ENCODE data around the gene ZFPM1.
"Not testable (repeated sequence)": the region's sequence is repeated elsewhere in the genome, so short reads cannot be mapped to it uniquely, and the experiment has no call there.

ZFPM1 gene

DNA sequence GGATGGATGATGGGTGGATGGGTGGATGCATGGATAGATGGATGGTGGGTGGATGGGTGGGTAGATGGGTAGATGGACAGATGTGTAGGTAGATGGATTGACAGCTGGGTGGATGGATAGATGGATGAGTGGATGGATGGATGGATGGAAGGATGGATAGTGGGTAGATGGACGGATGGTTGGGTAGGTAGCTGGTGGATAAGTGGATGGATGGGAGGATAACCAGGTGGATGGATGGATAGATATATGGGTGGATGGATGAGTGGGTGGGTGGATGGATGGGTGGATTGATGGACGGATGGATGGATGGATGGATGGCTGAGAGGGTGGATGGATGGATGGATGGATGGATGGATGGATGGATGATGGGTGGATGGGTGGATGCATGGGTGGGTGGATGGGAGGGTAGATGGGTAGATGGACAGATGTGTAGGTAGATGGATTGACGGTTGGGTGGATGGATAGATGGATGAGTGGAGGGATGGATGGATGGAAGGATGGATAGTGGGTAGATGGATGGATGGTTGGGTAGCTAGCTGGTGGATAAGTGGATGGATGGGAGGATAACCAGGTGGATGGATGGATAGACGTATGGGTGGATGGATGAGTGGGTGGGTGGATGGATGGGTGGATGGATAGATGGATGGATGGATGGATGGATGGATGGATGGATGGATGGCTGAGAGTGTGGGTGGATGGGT lies 65.5 kb downstream of the ZFPM1 start:
- DNase-seq, result not testable (repeated sequence)

DNA sequence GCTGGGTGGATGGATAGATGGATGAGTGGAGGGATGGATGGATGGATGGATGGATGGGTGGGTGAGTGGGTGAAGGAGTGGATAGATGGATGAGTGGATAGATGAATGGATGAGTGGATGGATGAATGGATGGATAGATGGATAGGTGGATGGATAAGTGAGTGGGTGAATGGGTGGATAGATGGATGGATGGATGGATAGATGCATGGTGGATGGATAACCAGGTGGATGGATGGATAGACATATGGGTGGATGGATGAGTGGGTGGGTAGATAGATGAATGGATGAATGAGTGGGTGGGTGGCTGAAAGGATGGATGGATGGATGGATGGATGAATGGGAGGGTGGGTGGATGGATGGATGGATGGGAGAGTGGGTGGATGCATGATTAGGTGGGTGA lies 66.2 kb downstream of the ZFPM1 start:
- DNase-seq, result no peak

- no peak for DNase-seq
Observed at GRCh38 chr16:88519938-88520653, 67.0 kb downstream of the ZFPM1 start.

- DNase-seq, result no peak
Observed at GRCh38 chr16:88521674-88522073, 68.6 kb downstream of the ZFPM1 start.

DNA sequence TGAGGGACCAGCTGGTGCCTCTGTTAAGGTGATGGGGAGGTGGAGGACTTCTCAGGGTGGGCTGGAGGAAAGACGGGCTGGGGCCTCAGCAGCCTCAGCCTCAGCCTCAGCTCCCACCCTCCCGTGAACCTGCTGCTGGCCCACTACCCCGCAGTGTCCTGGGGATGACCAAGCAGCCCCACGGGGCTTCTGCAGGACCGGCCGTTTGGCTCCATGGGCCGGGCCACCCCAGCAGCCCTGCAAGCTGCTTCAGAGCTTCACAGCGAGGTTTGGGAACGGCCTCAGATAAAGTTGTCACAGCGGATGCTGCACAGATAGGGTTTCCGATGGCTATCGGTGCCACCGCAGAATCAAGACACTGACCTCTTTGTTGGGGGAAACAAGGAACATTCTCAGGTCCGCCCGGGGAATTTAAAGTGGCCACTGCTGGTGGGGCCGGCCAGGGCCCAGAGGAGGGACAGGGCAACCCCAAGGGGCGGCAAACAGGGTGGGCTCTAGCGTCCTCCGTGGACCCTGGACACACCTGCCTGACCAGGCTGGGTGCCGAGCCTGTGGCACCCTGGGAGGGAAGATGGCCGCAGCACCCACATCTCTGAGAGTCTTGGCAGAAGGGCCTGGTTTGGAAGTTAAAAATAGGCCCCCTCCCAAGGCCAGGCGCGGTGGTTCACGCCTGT lies 69.3 kb downstream of the ZFPM1 start:
- DNase-seq, result no peak

GRCh38 chr16:88523309-88524161 lies 70.5 kb downstream of the ZFPM1 start:
- no peak for DNase-seq

GRCh38 chr16:88524274-88524972 lies 71.3 kb downstream of the ZFPM1 start:
- DNase-seq, result no peak

GRCh38 chr16:88524973-88525662 lies 72.0 kb downstream of the ZFPM1 start:
- DNase-seq, result no peak

GRCh38 chr16:88525663-88525990 lies 72.5 kb downstream of the ZFPM1 start:
- DNase-seq, result no peak

DNA sequence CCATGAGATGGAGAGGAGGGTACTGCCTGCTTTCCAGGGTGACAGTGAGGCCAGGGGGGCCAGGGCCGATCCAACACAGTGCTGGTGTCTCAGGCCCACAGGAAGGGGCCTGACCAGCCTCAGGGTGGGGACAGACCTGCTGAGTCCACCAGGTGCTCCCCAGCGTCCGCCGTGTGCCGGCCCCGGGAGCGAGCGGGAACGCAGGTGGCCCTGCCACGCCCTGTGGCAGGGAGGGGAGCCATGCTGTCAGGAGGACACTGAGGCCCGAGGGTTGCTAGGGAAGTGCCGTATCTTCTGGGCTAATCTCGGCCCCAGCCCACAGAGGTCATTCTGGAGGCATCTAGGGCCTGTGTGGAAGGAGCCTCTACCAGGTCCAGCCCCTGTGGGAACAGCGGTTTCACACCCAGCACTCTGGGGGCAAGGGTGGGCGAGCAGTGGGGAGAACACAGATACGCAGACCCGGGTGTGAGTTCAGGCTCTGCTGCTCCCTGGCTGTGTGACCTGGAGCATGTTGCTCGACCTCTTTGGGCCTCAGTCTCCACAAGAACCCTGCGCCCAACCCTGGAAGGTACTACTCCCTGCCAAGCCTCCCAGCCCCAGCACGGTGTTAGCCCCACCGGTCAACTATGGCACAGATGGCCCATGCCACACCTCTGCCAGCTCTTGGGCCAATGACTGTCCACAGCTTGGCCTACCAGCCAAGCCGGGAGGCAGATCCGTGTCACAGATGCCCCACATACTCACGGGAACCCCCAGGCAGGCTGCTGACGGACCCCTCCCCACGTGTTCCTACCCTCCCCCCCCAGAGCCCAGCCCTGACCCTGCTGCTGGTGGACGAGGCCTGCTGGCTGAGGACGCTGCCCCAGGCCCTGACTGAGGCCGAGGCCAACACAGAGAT lies 73.2 kb downstream of the ZFPM1 start:
- DNase-seq, result no peak

DNA sequence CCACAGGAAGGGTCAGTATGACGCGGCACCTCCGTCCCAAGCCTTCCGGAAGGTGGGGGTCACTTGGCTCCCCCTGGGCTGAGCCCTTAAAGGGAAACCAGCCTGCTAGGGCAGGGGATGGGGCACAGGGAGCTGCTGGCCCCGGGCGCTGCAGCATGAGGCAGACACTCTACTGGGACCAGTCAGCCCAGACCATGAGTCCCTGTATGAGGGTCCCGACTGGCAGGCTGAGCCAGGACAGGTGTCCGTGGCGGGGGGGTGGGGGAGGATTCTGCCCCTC lies 73.8 kb downstream of the ZFPM1 start:
- DNase-seq, result no peak

GRCh38 chr16:88527186-88527936 lies 74.3 kb downstream of the ZFPM1 start:
- DNase-seq, result peak; percentile 54

DNA sequence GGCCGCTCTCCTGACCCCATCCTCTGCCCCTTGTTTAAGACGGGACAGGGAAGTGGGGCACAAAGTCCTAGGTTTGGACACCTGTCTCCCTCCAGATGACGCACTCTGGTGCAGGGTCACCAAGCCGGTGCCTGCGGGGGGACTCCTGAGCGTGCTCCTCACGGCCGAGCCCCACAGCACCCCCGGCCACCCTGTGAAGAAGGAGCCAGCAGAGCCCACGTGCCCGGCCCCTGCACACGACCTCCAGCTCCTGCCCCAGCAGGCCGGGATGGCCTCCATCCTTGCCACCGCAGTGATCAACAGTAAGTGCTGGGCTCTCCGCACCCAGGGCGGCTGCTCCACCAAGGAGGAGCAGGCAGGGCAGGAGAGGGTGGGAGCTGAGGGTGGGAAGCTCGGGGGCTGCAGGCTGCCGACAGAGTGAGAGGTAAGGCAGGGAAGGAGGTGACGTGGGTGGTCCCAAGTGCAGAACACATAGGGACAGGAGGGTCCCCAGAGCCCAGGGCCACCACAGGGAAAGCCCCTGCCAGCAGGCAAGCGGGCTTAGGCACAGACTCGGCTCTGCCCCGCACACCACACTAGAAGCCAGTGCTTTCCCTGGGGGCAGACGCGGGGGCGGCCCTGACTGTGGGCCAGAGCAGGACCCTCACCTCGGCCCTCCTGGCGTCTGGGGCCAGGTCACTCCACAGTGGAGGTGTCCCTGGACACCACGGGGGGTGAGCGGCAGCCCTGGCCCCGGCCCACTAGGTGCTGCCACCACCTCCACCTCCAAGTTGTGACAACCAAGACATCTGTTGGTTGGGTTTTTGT lies 75.1 kb downstream of the ZFPM1 start:
- no peak for DNase-seq

- DNase-seq, result no peak
Observed at GRCh38 chr16:88528902-88529318, 75.8 kb downstream of the ZFPM1 start.

- no peak for DNase-seq
Observed at GRCh38 chr16:88529596-88529995, 76.5 kb downstream of the ZFPM1 start.

GRCh38 chr16:88530051-88530857 lies 77.2 kb downstream of the ZFPM1 start:
- no peak for DNase-seq

DNA sequence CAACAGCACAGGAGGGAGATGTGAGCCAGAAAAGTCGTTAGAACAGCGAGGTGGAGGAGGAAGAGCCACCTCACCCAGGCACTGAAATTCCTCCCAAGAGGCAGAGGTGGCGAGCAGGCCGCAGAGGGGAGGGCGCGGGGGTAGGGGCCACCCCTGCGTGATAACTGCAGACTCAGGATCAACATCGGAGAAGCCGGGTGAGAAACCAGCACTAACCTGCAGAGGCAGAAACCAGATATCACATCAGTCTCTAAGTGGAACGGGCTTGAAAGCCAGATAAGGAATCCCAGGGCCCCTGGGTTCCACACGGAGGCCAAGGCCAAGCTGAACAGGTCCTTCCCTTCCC lies 77.8 kb downstream of the ZFPM1 start:
- DNase-seq, result no peak

- no peak for DNase-seq
Observed at GRCh38 chr16:88531346-88531745, 78.3 kb downstream of the ZFPM1 start.
